ENCODE measurements around the gene UBXN6.

Gene UBXN6

GRCh38 chr19:4402171-4403004 is 55.2 kb downstream of the UBXN6 start, which contains the start of gene CHAF1A:
TSS of gene CHAF1A (plus strand) at chr19:4402640. CDS start at chr19:4402763, 123 bp downstream.
- DNase-seq = peak; percentile 99

GRCh38 chr19:4401769-4402170 is 55.8 kb downstream of the UBXN6 start:
- no peak for DNase-seq

GRCh38 chr19:4400135-4400936 is 57.3 kb downstream of the UBXN6 start, which contains the start of gene SH3GL1:
TSS of gene SH3GL1 (minus strand) at chr19:4400547. CDS start at chr19:4400368, 179 bp downstream.
- DNase-seq = peak; percentile 89

- DNase-seq = no peak
Measured at GRCh38 chr19:4399812-4400134, 57.8 kb downstream of the UBXN6 start.

- no peak for DNase-seq
Measured at GRCh38 chr19:4396949-4397783, 60.4 kb downstream of the UBXN6 start.

Measured in NCI-H2107 (cell line).